ENCODE measurements around the gene ERC2. TPM values are rescaled to one million over a fixed set of nuclear protein-coding genes. Genes with fewer than 3 reads are reported as not detected.
"Not testable (repeated sequence)": the region's sequence is repeated elsewhere in the genome, so short reads cannot be mapped to it uniquely, and the experiment has no call there.

ERC2 gene
- 1 to 10 TPM in 6 of 9 donors, under 1 TPM in 3; 0.16 to 3.8 (median 1.7) TPM for total RNA-seq
- under 1 TPM; 0.64 to 0.76 TPM for polyA plus RNA-seq
- long read RNA-seq, donor 1, partial matches to known transcripts, result 0 of 2 reads
- long read RNA-seq, donor 1, other reads (novel, unspliced or antisense), result 2 of 2 reads
- long read RNA-seq, donor 2, partial matches to known transcripts, result 0 of 2 reads
- long read RNA-seq, donor 2, other reads (novel, unspliced or antisense), result 2 of 2 reads
- long read RNA-seq, donor 3, partial matches to known transcripts, result 0 of 2 reads
- long read RNA-seq, donor 3, other reads (novel, unspliced or antisense), result 2 of 2 reads

DNA sequence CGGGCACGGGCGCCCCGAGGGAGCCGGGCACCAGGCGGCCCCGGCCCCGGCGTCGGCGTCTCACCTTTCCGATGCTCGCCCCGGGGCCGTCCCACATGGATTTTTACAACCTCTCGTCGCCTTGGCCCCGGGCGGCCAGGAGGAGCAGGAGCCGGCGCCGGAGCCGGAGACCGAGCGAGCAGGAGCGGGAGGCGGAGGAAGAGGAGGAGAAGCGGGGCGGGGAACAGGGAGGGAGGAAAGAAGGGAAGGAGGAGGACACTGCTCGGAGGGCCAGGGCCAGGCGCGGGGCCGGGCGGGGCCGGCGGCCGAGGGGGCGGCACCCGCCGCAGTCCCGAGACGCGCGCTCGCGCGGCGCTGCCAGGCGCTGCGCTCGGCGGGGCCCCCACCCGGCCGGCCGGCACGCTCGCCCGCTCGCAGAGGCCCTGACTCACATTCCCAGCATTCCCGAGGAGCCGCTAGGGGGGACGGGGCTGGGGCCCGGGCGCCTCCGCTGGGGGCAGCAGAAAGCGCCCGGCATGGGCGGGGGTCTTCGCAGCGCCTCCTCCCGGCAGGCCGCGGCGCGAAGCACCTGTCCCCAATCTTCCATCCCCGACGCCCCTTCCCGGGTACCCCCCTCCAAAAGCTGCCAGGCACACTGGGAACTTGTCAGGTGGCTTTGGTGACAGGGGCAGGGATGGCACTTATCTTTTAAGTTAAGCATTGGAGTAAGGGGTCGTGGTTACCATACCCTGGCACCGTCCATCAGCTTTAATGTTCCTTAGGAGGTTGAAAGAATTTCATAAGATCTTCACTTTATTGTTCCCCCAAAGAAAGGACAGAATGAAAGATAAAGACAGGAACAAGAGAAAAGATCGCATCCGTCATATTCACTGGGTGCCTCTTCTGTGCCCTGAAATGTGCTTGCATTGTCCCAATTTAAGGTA is at the start of gene ERC2:
ERC2 (minus strand) TSS at position 284 of the 923 bp plus-strand sequence.
- H3K27ac ChIP-seq, result no peak within 1 kb of the TSS
- DNase-seq, result peak; percentile 11 to 61 (median 29)
- intact Hi-C loops (cut with DNase I), result no loop called here
- peaks cover 0 to 52% (median 4%) of the 10 kb centered on the region in 9 donors for H3K27me3 ChIP-seq
- peak; percentile 42 to 88 (median 68) for ATAC-seq
- WGBS, 4 donors, result 3 to 6% (median 5%) methylated on average over 54 to 82 of the region's 82 CpGs
- H3K9me3 ChIP-seq, result no peaks in the 10 kb centered on the region
- peak within 1 kb of the TSS; percentile 25 to 68 (median 55) for H3K4me3 ChIP-seq
- H3K4me1 ChIP-seq, result peaks cover 0 to 18% (median 2%) of the 10 kb centered on the region in 12 donors
- H3K36me3 ChIP-seq, result no peaks in the 10 kb centered on the region
- TF ChIP-seq POLR2A (IDR thresholded peaks at IDR 0.05), result no peak
- TF ChIP-seq, protein P1, sequence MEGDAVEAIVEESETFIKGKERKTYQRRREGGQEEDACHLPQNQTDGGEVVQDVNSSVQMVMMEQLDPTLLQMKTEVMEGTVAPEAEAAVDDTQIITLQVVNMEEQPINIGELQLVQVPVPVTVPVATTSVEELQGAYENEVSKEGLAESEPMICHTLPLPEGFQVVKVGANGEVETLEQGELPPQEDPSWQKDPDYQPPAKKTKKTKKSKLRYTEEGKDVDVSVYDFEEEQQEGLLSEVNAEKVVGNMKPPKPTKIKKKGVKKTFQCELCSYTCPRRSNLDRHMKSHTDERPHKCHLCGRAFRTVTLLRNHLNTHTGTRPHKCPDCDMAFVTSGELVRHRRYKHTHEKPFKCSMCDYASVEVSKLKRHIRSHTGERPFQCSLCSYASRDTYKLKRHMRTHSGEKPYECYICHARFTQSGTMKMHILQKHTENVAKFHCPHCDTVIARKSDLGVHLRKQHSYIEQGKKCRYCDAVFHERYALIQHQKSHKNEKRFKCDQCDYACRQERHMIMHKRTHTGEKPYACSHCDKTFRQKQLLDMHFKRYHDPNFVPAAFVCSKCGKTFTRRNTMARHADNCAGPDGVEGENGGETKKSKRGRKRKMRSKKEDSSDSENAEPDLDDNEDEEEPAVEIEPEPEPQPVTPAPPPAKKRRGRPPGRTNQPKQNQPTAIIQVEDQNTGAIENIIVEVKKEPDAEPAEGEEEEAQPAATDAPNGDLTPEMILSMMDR (IDR thresholded peaks at IDR 0.05), result peak in 3 of 12 donors; percentile 14 to 22 (median 14)

DNA sequence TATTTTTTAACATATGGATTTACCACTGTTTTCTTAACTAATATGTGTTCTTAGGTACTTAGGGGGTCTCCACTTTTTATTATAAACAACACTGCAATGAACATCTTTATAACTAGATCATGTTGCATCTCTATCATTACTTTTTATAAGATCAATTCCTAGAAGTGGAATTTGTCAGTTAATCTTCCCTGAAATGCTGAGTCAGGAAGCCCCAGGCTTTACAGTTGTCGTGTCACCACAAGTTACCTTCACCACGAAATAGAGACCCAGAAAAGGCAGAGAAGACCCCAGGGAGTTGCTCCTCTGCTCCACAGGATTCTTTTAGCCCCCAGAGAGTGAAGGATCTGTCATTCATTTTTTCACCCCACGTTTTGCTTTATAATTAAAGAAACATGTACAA is 34.5 kb upstream of the ERC2 start:
- ATAC-seq (no peak), DNase-seq (no peak)
- Histone ChIP-seq H3K27me3 (peaks cover 0 to 7% (median 0%) of the 10 kb centered on the region in 9 donors), H3K27ac (no peak overlapping the region), H3K36me3 (no peaks in the 10 kb centered on the region), H3K9me3 (no peaks in the 10 kb centered on the region), H3K4me3 (no peak overlapping the region), H3K4me1 (no peaks in the 10 kb centered on the region)
- intact Hi-C loops (cut with DNase I), result no loop called here
- WGBS, 4 donors, result 43 to 48% (median 48%) methylated on average over 3 of the region's 3 CpGs
- TF ChIP-seq, protein P1 (IDR thresholded peaks at IDR 0.05), result no peak
- TF ChIP-seq POLR2A (IDR thresholded peaks at IDR 0.05), result no peak

DNA sequence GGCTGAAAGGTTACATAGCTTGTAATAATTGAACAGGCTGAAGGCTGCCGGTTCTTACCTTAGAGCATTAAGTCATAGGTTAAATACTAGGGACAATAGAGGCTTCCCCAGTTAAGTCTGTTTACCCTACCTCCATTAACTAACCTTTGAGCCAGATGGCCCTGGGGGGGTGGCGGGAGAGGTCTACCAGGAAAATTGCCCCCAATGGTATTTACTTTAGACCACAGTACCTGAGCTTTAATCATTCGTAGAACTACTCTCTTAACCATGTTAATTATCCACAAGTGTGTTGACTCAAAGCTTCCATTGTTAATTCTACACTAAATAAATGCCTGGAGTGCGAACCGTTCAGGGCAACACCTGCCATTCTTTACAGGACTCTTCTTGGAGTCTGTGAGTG is 28.1 kb upstream of the ERC2 start:
- H3K4me3 ChIP-seq, H3K27me3 ChIP-seq, H3K9me3 ChIP-seq, ATAC-seq, H3K4me1 ChIP-seq, H3K27ac ChIP-seq, DNase-seq, H3K36me3 ChIP-seq: not testable (repeated sequence)
- 83 to 87% (median 84%) methylated on average over 5 of the region's 5 CpGs for WGBS, 4 donors
- intact Hi-C loops (cut with DNase I), result loop anchor here in 1 of 10 donors (5.0 kb wide), 1 partner anchor 154 kb away; no protein-coding TSS in a partner anchor

DNA sequence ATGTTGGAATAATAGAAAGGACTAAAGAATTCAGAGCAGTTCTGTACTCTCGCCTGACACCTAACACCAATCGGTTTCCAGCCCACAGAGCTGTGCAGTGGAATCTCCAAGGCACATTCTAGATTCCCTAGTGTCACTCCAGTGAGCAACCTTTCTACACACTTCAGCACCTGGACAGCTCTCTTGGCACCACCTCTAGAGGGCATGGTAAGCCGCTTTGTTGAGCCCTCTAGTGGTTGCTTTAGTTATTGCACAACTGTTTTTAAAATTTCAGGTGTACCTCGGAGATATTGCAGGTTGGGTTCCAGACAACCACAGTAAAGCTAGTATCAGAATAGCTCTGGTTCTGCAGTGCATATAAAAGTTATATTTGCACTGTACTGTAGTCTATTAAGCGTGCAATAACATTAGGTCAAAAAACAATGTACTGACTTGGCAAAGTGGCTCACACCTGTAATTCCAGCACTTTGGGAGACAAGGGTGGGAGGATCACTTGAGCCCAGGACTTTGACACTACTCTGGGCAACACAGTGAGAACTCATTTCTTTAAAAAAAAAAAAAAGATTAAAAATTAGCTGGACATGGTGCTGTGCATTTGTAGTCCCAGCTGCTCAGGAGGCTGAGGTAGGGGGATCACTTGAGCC is 26.5 kb upstream of the ERC2 start:
- WGBS, 4 donors, result 2 to 4% (median 3%) methylated on average over 5 of the region's 5 CpGs
- no peaks in the 10 kb centered on the region for H3K4me1 ChIP-seq
- no peak for TF ChIP-seq POLR2A (IDR thresholded peaks at IDR 0.05)
- TF ChIP-seq, protein P1 (IDR thresholded peaks at IDR 0.05), result peak; percentile 83 to 95 (median 91)
- peaks cover 0 to 11% (median 0%) of the 10 kb centered on the region in 9 donors for H3K27me3 ChIP-seq
- no peaks in the 10 kb centered on the region for H3K9me3 ChIP-seq
- DNase-seq (peak; percentile 71 to 81 (median 76)), ATAC-seq (peak; percentile 82 to 90 (median 86))
- no peaks in the 10 kb centered on the region for H3K36me3 ChIP-seq
- intact Hi-C loops (cut with DNase I), result loop anchor here in 6 of 10 donors (2.0 to 5.0 kb wide), 2 partner anchors 152 to 154 kb away; no protein-coding TSS in a partner anchor
- H3K4me3 ChIP-seq, result no peak overlapping the region
- H3K27ac ChIP-seq, result no peak overlapping the region

All from heart left ventricle (tissue), 16 donors.